GM12864 (cell line): ENCODE results near the gene NCAPD3.
A peak's percentile ranks its signal among the peaks of the same experiment; 100 is the strongest.

ENCODE experiments used
- DNase-seq: peaks from one replicate; pipeline ENCODE4 v3.0.0-alpha.2; 2011; ENCODE audit warnings: low read depth
- H3K4me3 ChIP-seq: 2 replicates; pipeline ENCODE4 v1.5.1; 2011; ENCODE audit warnings: mild to moderate bottlenecking, low read depth, low read length, control low read depth
- TF ChIP-seq, protein P1 (sequence below): IDR thresholded peaks from 2 replicates; pipeline ENCODE4 v1.5.1; 2011; ENCODE audit warnings: low read depth, mild to moderate bottlenecking, moderate library complexity, low read length, control low read depth, inconsistent platforms; ENCODE audit errors: missing control alignments

Gene NCAPD3

DNA sequence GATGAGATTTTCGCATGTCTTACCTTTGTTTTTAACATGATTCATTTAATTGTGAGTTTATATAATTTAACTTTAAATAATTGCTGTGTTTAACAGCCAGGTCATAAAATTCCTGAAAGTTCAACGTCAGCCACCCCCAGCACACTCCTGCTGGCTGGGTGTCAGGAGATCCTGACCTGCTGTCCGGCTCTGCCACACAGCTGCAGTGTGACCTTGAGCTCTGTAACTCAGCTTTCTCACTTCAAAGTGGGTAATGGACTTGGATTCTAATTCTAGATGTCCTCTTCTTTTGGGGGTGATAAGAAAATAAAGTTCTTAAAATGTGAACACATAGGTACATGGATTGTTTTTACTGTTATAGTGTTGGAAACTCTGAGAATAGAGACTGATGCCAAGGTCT lies 11.6 kb upstream of the NCAPD3 start:
- DNase-seq, result no peak
- TF ChIP-seq, protein P1, sequence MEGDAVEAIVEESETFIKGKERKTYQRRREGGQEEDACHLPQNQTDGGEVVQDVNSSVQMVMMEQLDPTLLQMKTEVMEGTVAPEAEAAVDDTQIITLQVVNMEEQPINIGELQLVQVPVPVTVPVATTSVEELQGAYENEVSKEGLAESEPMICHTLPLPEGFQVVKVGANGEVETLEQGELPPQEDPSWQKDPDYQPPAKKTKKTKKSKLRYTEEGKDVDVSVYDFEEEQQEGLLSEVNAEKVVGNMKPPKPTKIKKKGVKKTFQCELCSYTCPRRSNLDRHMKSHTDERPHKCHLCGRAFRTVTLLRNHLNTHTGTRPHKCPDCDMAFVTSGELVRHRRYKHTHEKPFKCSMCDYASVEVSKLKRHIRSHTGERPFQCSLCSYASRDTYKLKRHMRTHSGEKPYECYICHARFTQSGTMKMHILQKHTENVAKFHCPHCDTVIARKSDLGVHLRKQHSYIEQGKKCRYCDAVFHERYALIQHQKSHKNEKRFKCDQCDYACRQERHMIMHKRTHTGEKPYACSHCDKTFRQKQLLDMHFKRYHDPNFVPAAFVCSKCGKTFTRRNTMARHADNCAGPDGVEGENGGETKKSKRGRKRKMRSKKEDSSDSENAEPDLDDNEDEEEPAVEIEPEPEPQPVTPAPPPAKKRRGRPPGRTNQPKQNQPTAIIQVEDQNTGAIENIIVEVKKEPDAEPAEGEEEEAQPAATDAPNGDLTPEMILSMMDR, result no peak
- H3K4me3 ChIP-seq, result no peak overlapping the region

DNA sequence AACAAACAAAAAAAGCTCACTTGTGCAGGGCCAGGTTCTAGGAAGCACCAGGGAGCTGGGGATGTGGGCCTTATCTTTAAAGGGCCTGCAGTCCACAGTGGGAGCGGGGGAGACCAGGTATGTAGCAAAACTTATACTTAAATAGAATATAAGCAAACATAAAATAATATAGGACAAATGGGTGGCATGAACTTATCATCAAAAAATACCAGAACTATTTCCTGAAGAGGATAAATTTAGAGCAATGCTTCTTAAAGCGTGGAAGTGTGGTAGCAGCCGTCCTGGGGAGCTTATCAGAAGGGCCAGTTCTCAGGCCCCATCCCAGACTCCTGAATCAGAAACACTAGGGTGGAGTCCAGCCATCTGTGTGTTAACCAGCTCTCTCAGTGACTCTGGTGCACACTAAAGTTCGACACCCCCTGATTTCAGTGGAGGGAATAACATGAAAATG lies 10.0 kb upstream of the NCAPD3 start:
- DNase-seq, result no peak
- TF ChIP-seq, protein P1, result no peak
- H3K4me3 ChIP-seq, result no peak overlapping the region

DNA sequence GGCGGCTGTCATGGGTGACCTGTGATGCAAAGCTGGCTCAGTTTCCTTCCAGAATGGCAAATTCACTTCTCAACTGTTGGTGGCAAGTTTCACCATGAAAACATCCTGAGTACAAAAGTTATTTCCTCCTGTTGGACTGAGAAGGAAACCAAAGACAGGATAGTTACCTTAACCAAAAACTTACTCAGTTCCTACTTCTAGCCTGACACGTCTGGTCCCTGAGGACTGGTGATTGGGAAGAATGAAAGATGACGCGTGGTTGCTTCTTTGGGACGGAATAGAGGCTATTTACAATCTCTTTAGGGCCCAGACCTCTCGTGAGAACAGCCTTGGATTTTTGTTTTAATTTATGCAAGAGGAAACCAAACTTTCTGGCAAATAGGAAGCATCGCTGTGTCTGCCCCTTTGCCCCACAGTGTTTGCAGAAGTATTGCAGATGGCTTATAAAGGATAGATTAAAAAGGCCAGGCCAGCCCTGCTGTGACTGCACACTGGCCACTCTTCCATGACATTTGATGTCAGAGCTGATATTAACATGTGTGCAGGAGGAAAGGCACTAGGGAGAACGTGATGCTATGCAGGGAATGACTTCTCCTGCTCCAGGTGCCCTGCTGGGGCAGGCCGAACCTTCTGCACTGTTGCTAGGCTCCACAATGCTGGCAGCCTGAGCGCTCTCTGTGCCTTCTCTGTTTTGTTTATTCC lies 8.3 kb upstream of the NCAPD3 start:
- no peak overlapping the region for H3K4me3 ChIP-seq
- TF ChIP-seq, protein P1, result no peak
- no peak for DNase-seq

DNA sequence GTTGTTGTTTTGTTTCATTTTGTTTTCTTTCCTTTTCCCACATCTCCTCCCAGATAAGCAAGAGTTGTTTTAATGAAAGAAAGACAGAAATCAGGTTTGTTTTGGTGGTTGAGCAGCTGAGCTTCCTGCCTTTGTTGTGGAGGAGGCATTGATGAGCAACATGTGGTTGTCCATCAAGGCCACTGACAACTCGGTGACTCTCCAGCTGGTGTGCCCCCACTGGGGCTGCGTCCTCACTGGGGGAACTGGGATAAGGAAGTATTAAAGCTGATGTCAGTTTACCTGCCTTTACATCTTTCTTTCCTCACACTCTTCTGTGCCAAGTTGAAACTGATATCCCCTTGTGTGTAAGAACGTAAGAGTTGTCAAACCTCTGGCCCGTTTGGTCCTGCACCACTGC lies 6.6 kb upstream of the NCAPD3 start:
- H3K4me3 ChIP-seq, result no peak overlapping the region
- DNase-seq, result no peak
- TF ChIP-seq, protein P1, result no peak

DNA sequence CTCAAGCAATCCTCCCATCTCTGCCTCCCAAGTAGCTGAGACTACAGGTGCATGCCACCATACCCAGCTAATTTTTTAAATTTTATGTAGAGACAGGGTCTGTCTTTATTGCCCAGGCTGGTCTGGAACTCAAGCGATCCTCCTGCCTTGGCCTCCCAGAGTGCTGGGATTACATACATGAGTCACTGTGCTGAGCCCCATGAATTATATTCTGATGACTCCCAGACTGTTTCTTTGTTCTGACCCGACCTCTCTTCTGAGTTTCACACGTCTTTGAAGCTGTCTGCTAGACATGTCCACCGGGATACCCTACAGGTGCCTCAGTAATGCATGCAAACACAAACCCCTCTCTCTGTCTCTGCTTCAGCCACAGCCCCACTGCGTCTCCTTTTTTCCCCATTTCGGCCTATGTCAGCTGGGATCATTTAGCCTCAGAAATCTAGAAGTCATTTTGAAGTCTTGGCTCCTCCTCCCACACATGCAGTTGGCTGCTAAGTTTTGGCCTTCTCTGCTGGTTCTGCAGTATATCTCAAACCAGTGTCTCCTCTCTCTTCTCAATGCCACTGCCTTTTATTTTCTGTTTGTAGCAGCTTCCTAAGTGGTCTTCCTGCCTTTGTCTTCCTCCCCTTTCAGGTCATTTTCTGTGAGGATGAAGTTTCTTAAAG lies 5.5 kb upstream of the NCAPD3 start:
- TF ChIP-seq, protein P1, result no peak
- no peak for DNase-seq
- no peak overlapping the region for H3K4me3 ChIP-seq

DNA sequence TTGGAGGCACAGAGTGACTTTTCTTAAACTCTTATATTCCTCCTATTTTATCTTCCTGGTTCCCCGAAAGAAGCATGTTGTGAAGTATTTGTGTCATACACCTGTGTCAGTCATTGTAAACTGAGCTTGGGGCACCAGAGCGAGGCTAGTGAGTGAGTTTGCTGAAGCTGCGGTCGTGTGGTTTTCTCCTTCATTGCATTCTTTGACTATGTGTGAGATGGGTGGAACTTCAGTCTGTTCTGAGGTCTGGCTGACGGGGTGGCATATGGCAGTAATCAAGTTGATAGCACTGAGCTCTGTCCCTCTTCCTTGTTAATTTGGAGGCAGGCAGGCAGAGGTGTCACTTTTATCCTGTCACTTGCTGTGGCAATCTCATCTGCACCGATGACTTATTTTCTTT lies 4.9 kb upstream of the NCAPD3 start:
- DNase-seq, result peak; percentile 70
- TF ChIP-seq, protein P1, result no peak
- no peak overlapping the region for H3K4me3 ChIP-seq
